PC-9 (cell line): ENCODE data around the gene RHOT1. TPM values are rescaled to one million over a fixed set of nuclear protein-coding genes. Genes with fewer than 3 reads are reported as not detected.
"Not testable (repeated sequence)": the region's sequence is repeated elsewhere in the genome, so short reads cannot be mapped to it uniquely, and the experiment has no call there.

Experiments used
- BruUV-seq: library from RNA; stranded (reverse); fragments of 400-500 nt; replicated peaks from 2 replicates; lab custom pipeline; 2021; lab: Mats Ljungman, UMichigan
- CTCF ChIA-PET: fragments of 300-600 bp; sonication (Branson Sonifier 250); formaldehyde crosslinking; loops from one replicate; lab custom pipeline; 2022; ENCODE audit warnings: antibody characterized with exemption; lab: Charles Lee
- POLR2A ChIA-PET: fragments of 300-600 bp; sonication (Branson Sonifier 250); formaldehyde crosslinking; loops from one replicate; lab custom pipeline; 2022; ENCODE audit warnings: antibody characterized with exemption; ENCODE audit not compliant: unreplicated experiment; lab: Charles Lee
- DNase-seq, 2 experiments: peaks; one replicate each; pipeline versions ENCODE4 v3.0.0 to v3.0.0-alpha.2; 2015 to 2022; ENCODE audit warnings: mixed read lengths in 1 of 2
- H2AFZ ChIP-seq: fragments of 200-600 bp; sonication (generic); 2 replicates; pipeline ENCODE4 v1.8.1; 2017; ENCODE audit warnings: antibody characterized with exemption
- H3F3A ChIP-seq: fragments of 200-600 bp; sonication (generic); 2 replicates; pipeline ENCODE4 v1.8.1; 2017; ENCODE audit warnings: antibody characterized with exemption, mild to moderate bottlenecking, low read depth; ENCODE audit not compliant: insufficient read depth
- H3K27ac ChIP-seq: fragments of 200-600 bp; sonication (generic); 2 replicates; pipeline ENCODE4 v1.6.1; 2016; ENCODE audit warnings: mixed run types
- H3K27me3 ChIP-seq: fragments of 200-600 bp; sonication (generic); 2 replicates; pipeline ENCODE4 v1.6.1; 2016; ENCODE audit warnings: low read depth, mixed run types; ENCODE audit not compliant: insufficient read depth
- H3K36me3 ChIP-seq: fragments of 200-600 bp; sonication (generic); 2 replicates; pipeline ENCODE4 v1.6.1; 2016; ENCODE audit warnings: low read depth, mixed run types
- H3K4me1 ChIP-seq: fragments of 200-600 bp; sonication (generic); replicated peaks from 2 replicates; pipeline ENCODE4 v1.6.1; 2016; ENCODE audit warnings: mixed run types; ENCODE audit not compliant: insufficient read depth
- H3K4me2 ChIP-seq: fragments of 200-600 bp; sonication (generic); 2 replicates; pipeline ENCODE4 v1.6.1; 2017; ENCODE audit warnings: mixed run types
- H3K4me3 ChIP-seq: fragments of 200-600 bp; sonication (generic); 2 replicates; pipeline ENCODE4 v1.6.1; 2016; ENCODE audit warnings: mixed run types
- H3K79me2 ChIP-seq: fragments of 200-600 bp; sonication (generic); 2 replicates; pipeline ENCODE4 v1.6.1; 2017; ENCODE audit warnings: low read depth, mixed run types
- H3K9me2 ChIP-seq: fragments of 200-600 bp; sonication (generic); 2 replicates; pipeline ENCODE4 v1.8.1; 2017; ENCODE audit warnings: mild to moderate bottlenecking; ENCODE audit not compliant: insufficient read depth
- H3K9me3 ChIP-seq: fragments of 200-600 bp; sonication (generic); 2 replicates; pipeline ENCODE4 v1.8.1; 2016; ENCODE audit warnings: low read depth; ENCODE audit not compliant: insufficient read depth
- H4K20me1 ChIP-seq: fragments of 200-600 bp; sonication (generic); 2 replicates; pipeline ENCODE4 v1.8.1; 2017; ENCODE audit not compliant: insufficient read depth
- CTCF ChIP-seq: fragments of 200-600 bp; sonication (generic); conservative IDR thresholded peaks from 2 replicates; pipeline ENCODE4 v1.6.1; 2017; ENCODE audit warnings: mixed run types, antibody characterized with exemption, mild to moderate bottlenecking, moderate library complexity
- EZH2 ChIP-seq: fragments of 200-600 bp; sonication (generic); IDR thresholded peaks from 2 replicates; pipeline ENCODE4 v1.8.0; 2017; ENCODE audit warnings: antibody characterized with exemption, low read depth
- intact Hi-C: fragments of 100-400 bp; cut with micrococcal nuclease; formaldehyde crosslinking; loops from one replicate; pipeline ENCODE4 v1.10.0; 2022; ENCODE audit not compliant: unreplicated experiment
- total RNA-seq: library from RNA; stranded (reverse); gene quantifications from 2 replicates; pipeline ENCODE4 v1.2.3, GENCODE V29; 2021

The RHOT1 gene
- total RNA-seq, 1 experiment from 2014 or later: 28.3 TPM

GRCh38 chr17:32261417-32261736 lies 119.1 kb downstream of the RHOT1 start:
- Histone ChIP-seq H3F3A (no peaks in the 10 kb centered on the region), H3K4me2 (no peak overlapping the region), H3K9me3 (no peaks in the 10 kb centered on the region), H4K20me1 (no peaks in the 10 kb centered on the region; the same call in 1 of the 2 replicates), H3K4me1 (no peaks in the 10 kb centered on the region), H3K9me2 (no peaks in the 10 kb centered on the region), H3K4me3 (no peak overlapping the region), H3K79me2 (no peaks in the 10 kb centered on the region), H3K36me3 (no peaks in the 10 kb centered on the region), H3K27me3 (peaks cover 49% of the 10 kb centered on the region), H3K27ac (no peak overlapping the region), H2AFZ (no peak overlapping the region)
- DNase-seq: no peak
- TF ChIP-seq EZH2 (no peak), CTCF (no peak)
- ChIA-PET CTCF (interaction anchor here (0.6 kb wide), 1 partner anchor 411 kb away, joined by 9 read pairs; no protein-coding TSS in a partner anchor), POLR2A (interaction anchor here (0.6 kb wide), 2 partner anchors 135 to 893 kb away, joined by 3 to 5 read pairs; no protein-coding TSS in a partner anchor)
- BruUV-seq: no TSS peak
- intact Hi-C loops: no loop called here

GRCh38 chr17:32261936-32262510 lies 119.7 kb downstream of the RHOT1 start:
- ChIA-PET POLR2A (interaction anchor here (0.6 kb wide), 2 partner anchors 134 to 894 kb away, joined by 3 to 5 read pairs; no protein-coding TSS in a partner anchor), CTCF (interaction anchor here (0.6 kb wide), 1 partner anchor 412 kb away, joined by 9 read pairs; no protein-coding TSS in a partner anchor)
- no peaks in the 10 kb centered on the region for H3K79me2 ChIP-seq
- no peaks in the 10 kb centered on the region for H3F3A ChIP-seq
- no peak overlapping the region for H3K27ac ChIP-seq
- H3K4me1 ChIP-seq: no peaks in the 10 kb centered on the region
- no peak overlapping the region for H3K4me3 ChIP-seq
- TF ChIP-seq EZH2 (no peak), CTCF (no peak)
- no peak overlapping the region for H3K4me2 ChIP-seq
- DNase-seq: no peak
- H4K20me1 ChIP-seq: no peaks in the 10 kb centered on the region; the same call in 1 of the 2 replicates
- H3K9me2 ChIP-seq: no peaks in the 10 kb centered on the region
- BruUV-seq: no TSS peak
- H3K27me3 ChIP-seq: peaks cover 55% of the 10 kb centered on the region
- intact Hi-C loops: no loop called here
- H2AFZ ChIP-seq: no peak overlapping the region
- no peaks in the 10 kb centered on the region for H3K9me3 ChIP-seq
- H3K36me3 ChIP-seq: no peaks in the 10 kb centered on the region

- peaks cover 70% of the 10 kb centered on the region for H3K27me3 ChIP-seq
- intact Hi-C loops, CTCF ChIA-PET, DNase-seq, POLR2A ChIA-PET, H3K4me2 ChIP-seq, H3F3A ChIP-seq, H3K4me1 ChIP-seq, H4K20me1 ChIP-seq, H3K79me2 ChIP-seq, H3K9me2 ChIP-seq, H3K4me3 ChIP-seq, BruUV-seq, H3K27ac ChIP-seq, H2AFZ ChIP-seq, H3K9me3 ChIP-seq, H3K36me3 ChIP-seq: not testable (repeated sequence)
These were observed 121.2 kb downstream of the RHOT1 start for GRCh38 chr17:32263515-32263914.
